HG03139 (cell line): ENCODE results near the gene SLC38A10.
A peak's percentile ranks its signal among the peaks of the same experiment; 100 is the strongest.

Source experiments
- ATAC-seq: cut with Tn5 transposase; IDR thresholded peaks from one replicate; pipeline ENCODE4 v1.9.1; 2021; ENCODE audit not compliant: unreplicated experiment

SLC38A10 gene

GRCh38 chr17:81295031-81295675, at the start of gene SLC38A10:
Gene SLC38A10, minus strand, starts transcription at chr17:81295307. Its CDS starts 386 bp downstream, at chr17:81294921.
- peak; percentile 75 for ATAC-seq

GRCh38 chr17:81342269-81343070, 47.4 kb upstream of the SLC38A10 start:
- no peak for ATAC-seq

GRCh38 chr17:81341516-81342268, 46.6 kb upstream of the SLC38A10 start:
- ATAC-seq, result no peak

GRCh38 chr17:81340607-81341515, 45.8 kb upstream of the SLC38A10 start:
- no peak for ATAC-seq

- no peak for ATAC-seq
Observed at GRCh38 chr17:81339534-81340296, 44.6 kb upstream of the SLC38A10 start.

GRCh38 chr17:81339191-81339533, 44.1 kb upstream of the SLC38A10 start:
- ATAC-seq, result no peak

- no peak for ATAC-seq
Observed at GRCh38 chr17:81338274-81339190, 43.4 kb upstream of the SLC38A10 start.

- no peak for ATAC-seq
Observed at GRCh38 chr17:81337476-81337879, 42.4 kb upstream of the SLC38A10 start.

GRCh38 chr17:81336930-81337325, 41.8 kb upstream of the SLC38A10 start:
- no peak for ATAC-seq

GRCh38 chr17:81336296-81336929, 41.3 kb upstream of the SLC38A10 start:
- ATAC-seq, result no peak

- ATAC-seq, result no peak
Observed at GRCh38 chr17:81335773-81336157, 40.7 kb upstream of the SLC38A10 start.

GRCh38 chr17:81334987-81335772, 40.1 kb upstream of the SLC38A10 start:
- no peak for ATAC-seq

GRCh38 chr17:81334391-81334901, 39.3 kb upstream of the SLC38A10 start:
- no peak for ATAC-seq

- no peak for ATAC-seq
Observed at GRCh38 chr17:81333616-81334368, 38.7 kb upstream of the SLC38A10 start.

GRCh38 chr17:81332914-81333528, 37.9 kb upstream of the SLC38A10 start:
- ATAC-seq, result no peak

- no peak for ATAC-seq
Observed at GRCh38 chr17:81332118-81332834, 37.2 kb upstream of the SLC38A10 start.
